Kidney (tissue), 14 donors: ENCODE measurements around the gene LRRC8C. TPM values are rescaled to one million over a fixed set of nuclear protein-coding genes. Genes with fewer than 3 reads are reported as not detected.

Source experiments
- DNase-seq, 5 donors: peaks; one replicate each; pipeline ENCODE4 v3.0.0-alpha.2; 2013 to 2020
- FAIRE-seq: peaks from 2 replicates; lab custom pipeline; 2012; peaks lifted over from hg19 to GRCh38; lab: Jason Lieb, UNC
- H3K27ac ChIP-seq, 2 donors: one replicate each; pipeline ENCODE4 v1.7.0; 2013; ENCODE audit warnings: low read depth in 2 of 2, low read length in 2 of 2, inconsistent platforms in 1 of 2
- H3K27me3 ChIP-seq: one replicate; pipeline ENCODE4 v1.7.1; 2013; ENCODE audit warnings: low read length, inconsistent platforms; ENCODE audit not compliant: control insufficient read depth, insufficient read depth
- H3K36me3 ChIP-seq, 3 donors: one replicate each; pipeline versions ENCODE4 v1.7.0 to v1.7.1; 2013; ENCODE audit warnings: low read length in 3 of 3, control low read depth in 1 of 3, inconsistent platforms in 1 of 3; ENCODE audit not compliant: insufficient read depth in 3 of 3, control insufficient read depth in 2 of 3
- H3K4me1 ChIP-seq, 3 donors: one replicate each; pipeline versions ENCODE4 v1.7.0 to v1.7.1; 2013; ENCODE audit warnings: low read length in 3 of 3, inconsistent platforms in 1 of 3, low read depth in 1 of 3; ENCODE audit not compliant: control insufficient read depth in 2 of 3, insufficient read depth in 2 of 3
- H3K4me3 ChIP-seq, 3 donors: one replicate each; pipeline versions ENCODE4 v1.7.0 to v1.8.1; 2013; ENCODE audit warnings: low read length in 3 of 3, control low read depth in 1 of 3, inconsistent platforms in 1 of 3
- H3K9ac ChIP-seq, 3 donors: one replicate each; pipeline versions ENCODE4 v1.7.0 to v1.7.1; 2013; ENCODE audit warnings: low read length in 3 of 3, control low read depth in 1 of 3, inconsistent platforms in 1 of 3
- H3K9me3 ChIP-seq, 3 donors: one replicate each; pipeline versions ENCODE4 v1.7.0 to v1.7.1; 2013; ENCODE audit warnings: low read length in 3 of 3, control low read depth in 1 of 3, inconsistent platforms in 1 of 3; ENCODE audit not compliant: control insufficient read depth in 2 of 3, insufficient read depth in 1 of 3
- intact Hi-C: fragments of 100-400 bp; cut with DNase I; formaldehyde crosslinking; loops from one replicate; pipeline ENCODE4 v1.11.1; 2022
- polyA plus RNA-seq: library from polyadenylated mRNA; stranded (reverse); fragments of 350-450 nt; fragmentation: Illumina TruSeq; extraction: RNeasy Lipid Tissue Mini Kit (QIAGEN cat#74804); gene quantifications from one replicate; pipeline ENCODE4 v1.2.3, GENCODE V29; 2014; ENCODE audit warnings: low read depth, low replicate concordance; ENCODE audit not compliant: insufficient read depth
- total RNA-seq: library from RNA; stranded (reverse); fragmentation: NEBNext Ultra II Directional; extraction: Animal tissue kit (Norgen Biotek cat#: 25700); gene quantifications from one replicate; pipeline ENCODE4 v1.2.1, GENCODE V29; 2021
- TF ChIP-seq, protein P1 (sequence below): IDR thresholded peaks from 3 replicates; pipeline ENCODE4 v1.5.1; 2012; ENCODE audit warnings: mild to moderate bottlenecking, moderate library complexity, borderline replicate concordance; ENCODE audit not compliant: insufficient read depth; ENCODE audit errors: extremely low read depth
- donor health status: control.
- donor health status: control.
- donor health status: control.
- donor health status: control.
- donor health status: control.
- donor health status: DM: yes; HTN: yes; CAD: no.
- donor health status: Normal renal cell carcinoma (clear cell type).

Gene LRRC8C
- total and polyA plus RNA-seq, 2 donors from 2014 or later, result 2.6 to 12.7 TPM

DNA sequence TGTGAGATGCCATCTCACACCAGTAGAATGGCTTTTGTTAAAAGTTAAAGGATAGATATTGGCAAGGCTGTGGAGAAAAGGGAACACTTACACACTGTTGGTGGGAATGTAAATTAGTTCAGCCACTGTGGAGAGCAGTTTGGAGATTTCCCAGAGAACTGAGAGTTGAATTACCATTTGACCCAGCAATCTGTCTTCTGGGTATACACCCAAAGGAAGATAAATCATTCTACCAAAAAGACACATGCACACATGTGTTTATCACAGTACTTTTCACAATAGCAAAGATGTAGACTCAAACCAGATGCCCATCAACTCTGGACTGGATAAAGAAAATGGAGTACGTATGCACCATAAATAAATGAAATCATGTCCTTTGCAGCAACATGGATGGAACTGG is 99.3 kb downstream of the LRRC8C start:
- intact Hi-C loops, result no loop called here
- FAIRE-seq, result no peak
- TF ChIP-seq, protein P1, sequence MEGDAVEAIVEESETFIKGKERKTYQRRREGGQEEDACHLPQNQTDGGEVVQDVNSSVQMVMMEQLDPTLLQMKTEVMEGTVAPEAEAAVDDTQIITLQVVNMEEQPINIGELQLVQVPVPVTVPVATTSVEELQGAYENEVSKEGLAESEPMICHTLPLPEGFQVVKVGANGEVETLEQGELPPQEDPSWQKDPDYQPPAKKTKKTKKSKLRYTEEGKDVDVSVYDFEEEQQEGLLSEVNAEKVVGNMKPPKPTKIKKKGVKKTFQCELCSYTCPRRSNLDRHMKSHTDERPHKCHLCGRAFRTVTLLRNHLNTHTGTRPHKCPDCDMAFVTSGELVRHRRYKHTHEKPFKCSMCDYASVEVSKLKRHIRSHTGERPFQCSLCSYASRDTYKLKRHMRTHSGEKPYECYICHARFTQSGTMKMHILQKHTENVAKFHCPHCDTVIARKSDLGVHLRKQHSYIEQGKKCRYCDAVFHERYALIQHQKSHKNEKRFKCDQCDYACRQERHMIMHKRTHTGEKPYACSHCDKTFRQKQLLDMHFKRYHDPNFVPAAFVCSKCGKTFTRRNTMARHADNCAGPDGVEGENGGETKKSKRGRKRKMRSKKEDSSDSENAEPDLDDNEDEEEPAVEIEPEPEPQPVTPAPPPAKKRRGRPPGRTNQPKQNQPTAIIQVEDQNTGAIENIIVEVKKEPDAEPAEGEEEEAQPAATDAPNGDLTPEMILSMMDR, result no peak

DNA sequence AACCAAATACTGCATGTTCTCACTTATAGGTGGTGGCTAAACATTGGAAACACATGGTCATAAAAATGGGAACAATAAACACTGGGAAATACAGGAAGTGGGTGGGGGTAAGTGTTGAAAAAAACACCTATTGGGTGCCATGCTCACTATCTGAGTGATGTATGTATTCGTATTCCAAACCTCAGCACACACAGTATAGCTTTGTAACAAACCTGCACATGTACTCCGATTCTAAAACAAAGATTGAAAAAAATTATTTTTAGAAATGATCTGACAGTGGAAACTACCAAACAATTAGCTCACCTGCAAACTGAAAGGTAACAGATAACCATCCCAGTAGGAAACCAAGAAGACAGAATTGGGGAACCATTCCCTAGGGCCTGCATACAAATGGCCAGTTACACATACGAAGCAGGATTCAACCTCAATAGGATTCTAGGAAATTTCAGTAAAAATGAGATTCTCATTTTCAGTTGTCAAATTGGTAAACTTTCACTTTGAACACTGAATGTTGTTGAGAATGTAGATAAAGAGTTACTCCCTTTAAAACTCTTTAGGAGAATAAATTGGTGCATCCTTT is 99.8 kb downstream of the LRRC8C start:
- no peaks in the 10 kb centered on the region for H3K4me1 ChIP-seq
- no peaks in the 10 kb centered on the region for H3K36me3 ChIP-seq
- intact Hi-C loops, result no loop called here
- H3K9me3 ChIP-seq, result no peaks in the 10 kb centered on the region
- no peak overlapping the region for H3K27ac ChIP-seq
- TF ChIP-seq, protein P1, result no peak
- DNase-seq, result no peak
- FAIRE-seq, result no peak
- H3K9ac ChIP-seq, result no peak overlapping the region
- no peaks in the 10 kb centered on the region for H3K27me3 ChIP-seq
- no peak overlapping the region for H3K4me3 ChIP-seq

More for the DNA sequence above, 99.3 kb downstream of the LRRC8C start:
- Histone ChIP-seq H3K4me1 (no peaks in the 10 kb centered on the region), H3K36me3 (no peaks in the 10 kb centered on the region), H3K27me3 (no peaks in the 10 kb centered on the region), H3K27ac (no peak overlapping the region), H3K9ac (no peak overlapping the region), H3K4me3 (no peak overlapping the region), H3K9me3 (no peaks in the 10 kb centered on the region)
- DNase-seq, result no peak

DNA sequence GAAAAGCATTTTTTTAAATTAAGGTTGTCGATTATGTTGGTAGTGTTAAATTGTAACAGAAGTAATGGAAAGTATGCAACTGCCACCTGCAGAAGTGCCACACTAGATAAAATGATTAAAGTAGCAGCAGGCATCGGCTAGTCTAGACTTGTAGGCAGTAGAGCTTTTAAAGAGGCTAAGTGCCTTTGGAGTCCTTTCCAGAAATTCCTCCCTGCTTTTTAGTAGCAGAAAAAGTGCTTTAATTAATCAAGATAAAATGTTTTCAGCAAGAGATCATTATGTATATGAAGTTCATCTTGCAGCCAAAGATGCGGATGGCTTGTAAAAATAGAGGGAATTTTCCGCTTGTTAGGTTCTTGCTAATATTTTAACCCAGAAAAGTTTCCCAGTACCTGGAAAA is 100.8 kb downstream of the LRRC8C start:
- DNase-seq, result no peak
- intact Hi-C loops, result no loop called here
- no peak overlapping the region for H3K9ac ChIP-seq
- H3K9me3 ChIP-seq, result no peaks in the 10 kb centered on the region
- H3K36me3 ChIP-seq, result no peaks in the 10 kb centered on the region
- H3K4me3 ChIP-seq, result no peak overlapping the region
- TF ChIP-seq, protein P1, result no peak
- FAIRE-seq, result no peak
- no peak overlapping the region for H3K27ac ChIP-seq
- no peaks in the 10 kb centered on the region for H3K27me3 ChIP-seq
- no peaks in the 10 kb centered on the region for H3K4me1 ChIP-seq

DNA sequence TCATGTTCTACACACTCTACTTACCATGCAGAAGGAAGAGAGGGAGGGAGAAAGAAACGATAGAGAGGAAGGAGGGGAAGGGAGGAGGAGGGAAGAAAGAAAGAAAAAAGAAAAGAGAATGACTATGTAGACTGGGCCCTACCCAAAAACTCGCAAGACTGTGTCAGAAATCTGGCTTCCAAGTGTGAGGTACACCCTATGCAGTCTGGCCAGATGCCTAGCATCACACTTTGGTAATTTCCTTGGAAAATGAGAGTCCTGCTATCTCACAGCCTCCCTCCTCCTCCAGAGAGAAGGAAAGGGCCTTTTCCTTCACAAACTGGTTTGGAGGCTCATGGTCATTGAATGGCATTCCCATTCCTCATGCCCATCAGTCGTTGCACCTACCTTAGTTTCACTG is 101.5 kb downstream of the LRRC8C start:
- H3K27me3 ChIP-seq, result no peaks in the 10 kb centered on the region
- no peaks in the 10 kb centered on the region for H3K36me3 ChIP-seq
- H3K27ac ChIP-seq, result no peak overlapping the region
- no peaks in the 10 kb centered on the region for H3K4me1 ChIP-seq
- H3K4me3 ChIP-seq, result no peak overlapping the region
- no peaks in the 10 kb centered on the region for H3K9me3 ChIP-seq
- DNase-seq (no peak), FAIRE-seq (no peak)
- TF ChIP-seq, protein P1, result no peak
- intact Hi-C loops, result no loop called here
- no peak overlapping the region for H3K9ac ChIP-seq
